Astrocyte of the spinal cord (primary cell): ENCODE results near the gene PKDREJ.
"Not testable (repeated sequence)": the region's sequence is repeated elsewhere in the genome, so short reads cannot be mapped to it uniquely, and the experiment has no call there.

ENCODE experiments used
- DNase-seq: peaks from one replicate; pipeline ENCODE4 v3.0.0; 2011; ENCODE audit warnings: low read depth, low spot score
- H3K4me3 ChIP-seq: 2 replicates; pipeline ENCODE4 v1.5.1; 2011; ENCODE audit warnings: low read depth, mild to moderate bottlenecking, low read length, moderate library complexity
- CTCF ChIP-seq: IDR thresholded peaks from 2 replicates; pipeline ENCODE4 v1.5.1; 2012; ENCODE audit warnings: low read depth, mild to moderate bottlenecking, low read length, inconsistent platforms
- in situ Hi-C: cut with HindIII; loops from 2 replicates; pipeline ENCODE4 v1.10.0; 2017; ENCODE audit warnings: low sequenced_read_pairs

PKDREJ gene

GRCh38 chr22:46263216-46263590, at the start of gene PKDREJ:
TSS of gene PKDREJ (minus strand) at chr22:46263343. CDS start at chr22:46263322, 21 bp downstream.
- DNase-seq: no peak
- H3K4me3 ChIP-seq: no peak within 1 kb of the TSS
- in situ Hi-C loops: no loop called here
- no peak for TF ChIP-seq CTCF

- H3K4me3 ChIP-seq, DNase-seq, in situ Hi-C loops: not testable (repeated sequence)
Measured at GRCh38 chr22:46312848-46313247, 49.7 kb upstream of the PKDREJ start.

GRCh38 chr22:46312056-46312455, 48.9 kb upstream of the PKDREJ start:
- in situ Hi-C loops: no loop called here
- no peak for DNase-seq
- TF ChIP-seq CTCF: no peak
- no peak overlapping the region for H3K4me3 ChIP-seq

GRCh38 chr22:46309526-46310085, 46.5 kb upstream of the PKDREJ start:
- no peak for DNase-seq
- TF ChIP-seq CTCF: no peak
- no peak overlapping the region for H3K4me3 ChIP-seq
- in situ Hi-C loops: no loop called here

GRCh38 chr22:46308283-46308988, 45.3 kb upstream of the PKDREJ start:
- no peak overlapping the region for H3K4me3 ChIP-seq
- no peak for DNase-seq
- TF ChIP-seq CTCF: no peak
- in situ Hi-C loops: no loop called here

- TF ChIP-seq CTCF: no peak
- in situ Hi-C loops: no loop called here
- DNase-seq: peak; percentile 35
- H3K4me3 ChIP-seq: no peak overlapping the region
Measured at GRCh38 chr22:46303347-46303965, 40.3 kb upstream of the PKDREJ start.

GRCh38 chr22:46300491-46300890, 37.3 kb upstream of the PKDREJ start:
- in situ Hi-C loops: no loop called here
- H3K4me3 ChIP-seq: no peak overlapping the region
- no peak for DNase-seq
- TF ChIP-seq CTCF: no peak
